HG02870 (cell line): ENCODE results near the gene TSC22D3.

Experiments
- ATAC-seq: cut with Tn5 transposase; IDR thresholded peaks from one replicate; pipeline ENCODE4 v1.9.1; 2021; ENCODE audit warnings: mild to moderate bottlenecking, moderate library complexity; ENCODE audit not compliant: unreplicated experiment

The TSC22D3 gene

DNA sequence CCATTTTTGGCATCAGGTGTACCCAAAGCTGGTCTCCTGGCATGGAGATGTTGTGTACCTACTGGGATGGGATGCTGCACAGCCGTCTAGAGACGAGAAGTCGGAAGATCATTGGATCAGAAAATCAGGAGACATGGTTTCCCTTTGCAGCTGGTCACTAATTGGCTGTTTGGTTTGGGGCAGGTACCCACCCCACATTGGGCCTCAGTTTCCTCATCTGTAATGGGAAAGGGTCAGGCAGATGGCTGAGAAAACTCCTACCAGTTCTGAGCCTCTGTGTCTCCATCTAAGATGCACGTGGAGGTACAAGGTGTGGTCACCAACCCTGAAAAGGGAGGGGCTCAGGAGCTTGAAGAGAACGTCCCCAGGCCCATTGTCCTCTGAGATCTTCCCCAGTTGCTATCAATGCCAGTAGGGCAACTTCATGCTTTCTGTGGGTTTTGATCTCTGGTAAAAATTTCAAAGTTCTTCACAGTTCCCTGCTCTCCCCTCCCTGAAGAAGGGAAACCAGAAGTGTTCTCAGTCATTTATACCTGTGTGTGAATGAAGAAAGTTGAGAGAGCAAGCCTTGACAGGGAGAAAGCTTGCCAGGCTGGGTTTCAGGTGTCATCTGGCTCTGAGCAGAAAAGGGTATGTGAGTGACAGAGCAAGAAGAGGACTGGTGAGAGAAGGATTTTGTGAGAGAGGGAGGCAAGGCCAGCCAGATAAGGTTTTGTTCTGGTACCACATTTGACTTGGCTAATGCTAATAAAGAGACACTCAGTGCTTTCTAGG lies 15.1 kb downstream of the TSC22D3 start:
- ATAC-seq, result no peak

DNA sequence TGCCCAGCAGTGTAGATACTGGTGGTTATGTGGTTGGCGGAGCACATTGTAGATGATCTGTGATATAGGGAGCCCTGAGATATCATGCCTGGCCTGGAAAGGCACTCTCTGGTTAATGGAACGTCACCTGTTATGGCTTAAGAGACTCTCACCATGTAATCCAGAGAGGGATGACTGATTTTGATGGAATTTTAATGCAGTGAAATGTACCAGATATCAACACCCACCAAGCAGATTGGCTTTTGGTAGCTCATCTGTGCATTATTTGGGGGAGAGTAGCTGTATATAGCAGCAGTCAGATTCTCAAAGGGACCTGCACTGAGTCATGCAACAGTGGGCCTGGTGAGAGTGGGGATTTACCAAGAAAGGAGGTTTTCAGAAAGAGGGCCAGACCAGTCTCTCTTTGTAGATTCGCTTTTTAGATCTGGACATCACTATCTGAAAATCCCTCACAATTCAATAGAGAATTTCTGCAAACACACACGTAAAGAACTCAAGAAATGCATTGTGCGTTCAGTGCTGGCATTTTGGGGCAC lies 17.3 kb downstream of the TSC22D3 start:
- no peak for ATAC-seq

DNA sequence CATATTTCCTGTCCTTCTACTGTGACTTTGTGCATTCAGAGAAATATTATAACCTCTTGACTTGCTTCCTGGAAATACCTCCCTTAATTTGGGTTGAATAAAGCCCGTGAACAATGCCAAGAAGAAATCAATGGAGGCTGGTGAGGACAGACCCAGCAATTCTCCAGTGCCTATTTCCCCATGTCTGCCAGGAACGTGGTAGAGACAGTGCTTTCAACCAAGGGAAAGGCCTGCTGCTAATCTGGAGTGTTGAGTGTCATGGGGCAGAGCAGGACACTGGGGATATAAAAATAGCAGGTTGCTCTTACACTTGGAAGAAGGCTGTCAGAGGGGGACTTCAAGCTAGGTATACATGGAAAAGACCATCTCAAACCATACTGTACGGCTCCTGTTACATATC lies 19.9 kb downstream of the TSC22D3 start:
- ATAC-seq, result no peak

DNA sequence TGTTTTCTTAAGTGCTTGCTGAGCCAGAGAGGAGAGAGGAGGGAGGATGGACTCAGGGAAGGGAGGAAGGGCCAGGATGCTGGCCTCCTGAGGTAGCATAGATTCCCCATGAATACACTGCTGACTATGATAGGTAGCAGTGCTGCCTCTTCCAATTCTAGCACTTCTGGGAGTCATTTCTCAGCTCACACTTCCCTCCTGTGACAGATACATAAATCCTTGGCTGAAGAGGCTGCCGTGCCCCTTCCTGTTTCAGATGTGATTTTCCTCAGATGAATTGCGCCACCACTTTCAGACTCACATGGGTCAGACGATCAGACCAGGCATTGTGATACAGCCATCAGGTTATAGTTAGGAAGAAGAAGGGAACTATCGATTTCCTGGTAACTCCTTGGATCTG lies 22.4 kb downstream of the TSC22D3 start:
- no peak for ATAC-seq

DNA sequence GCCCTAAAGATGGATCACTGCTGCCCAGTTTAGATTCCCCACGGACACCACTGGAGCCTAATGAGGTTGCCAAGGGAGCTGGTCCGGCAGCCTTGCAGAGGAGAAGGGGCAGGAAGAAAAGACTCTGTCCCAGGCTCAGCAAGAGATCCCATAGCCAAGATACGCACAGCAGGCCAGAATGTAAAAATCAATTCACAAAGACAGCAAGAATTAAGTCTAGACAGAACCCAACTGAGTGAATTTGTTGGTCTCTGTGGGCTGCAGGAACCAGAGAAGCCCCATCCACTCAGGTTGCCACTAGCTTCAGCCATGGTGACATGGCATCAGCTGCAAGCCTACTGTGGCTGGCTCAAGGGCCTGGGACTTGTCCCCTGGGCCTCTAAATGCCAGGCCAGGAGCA lies 22.9 kb downstream of the TSC22D3 start:
- ATAC-seq, result no peak

DNA sequence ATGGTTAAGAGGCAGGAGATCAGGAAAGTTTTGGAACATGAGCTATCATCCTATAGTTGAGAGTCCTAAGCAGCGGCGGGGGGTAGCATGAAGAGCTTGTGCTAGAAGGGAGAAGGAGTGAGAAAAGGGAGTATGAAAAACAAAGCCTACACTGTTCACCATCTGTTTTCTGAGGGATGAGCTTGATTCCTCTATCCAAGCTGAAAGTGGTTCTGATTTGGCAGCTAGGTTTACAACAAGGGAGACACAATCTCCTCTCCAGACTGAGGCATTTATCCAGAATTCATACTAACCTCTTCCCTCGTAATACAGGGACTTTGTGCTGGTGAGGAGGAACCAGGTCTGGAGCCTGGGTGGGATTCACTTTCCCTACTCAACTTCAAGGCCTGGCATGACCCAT lies 23.5 kb downstream of the TSC22D3 start:
- no peak for ATAC-seq

DNA sequence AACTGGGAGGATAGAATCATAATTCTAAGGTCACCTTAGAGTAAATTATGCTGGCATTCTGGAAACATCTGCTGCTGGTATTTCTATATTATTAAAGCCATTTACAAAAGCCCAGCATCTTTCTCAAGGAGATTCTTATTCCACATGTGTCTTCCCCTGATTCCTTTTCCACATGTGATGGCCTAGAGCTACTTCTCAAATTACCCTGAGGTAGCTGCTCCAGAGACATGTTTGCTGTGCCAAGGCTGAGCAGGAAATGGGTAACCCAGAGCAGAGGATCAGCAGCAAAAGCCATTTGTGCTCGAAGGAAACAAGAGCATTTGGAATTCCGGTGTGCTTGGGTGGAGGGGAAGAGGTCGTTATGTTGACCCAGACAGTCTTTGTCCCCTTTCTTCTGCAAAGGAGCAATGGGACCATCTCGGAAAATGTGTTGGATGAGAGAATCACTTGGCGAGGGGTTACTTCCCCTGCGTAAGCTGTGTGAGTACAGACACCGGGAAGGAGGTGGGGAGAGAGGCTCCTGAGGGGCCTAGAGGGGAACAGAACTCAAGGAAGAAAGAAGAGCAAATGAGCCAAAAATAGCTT lies 24.6 kb downstream of the TSC22D3 start:
- no peak for ATAC-seq

DNA sequence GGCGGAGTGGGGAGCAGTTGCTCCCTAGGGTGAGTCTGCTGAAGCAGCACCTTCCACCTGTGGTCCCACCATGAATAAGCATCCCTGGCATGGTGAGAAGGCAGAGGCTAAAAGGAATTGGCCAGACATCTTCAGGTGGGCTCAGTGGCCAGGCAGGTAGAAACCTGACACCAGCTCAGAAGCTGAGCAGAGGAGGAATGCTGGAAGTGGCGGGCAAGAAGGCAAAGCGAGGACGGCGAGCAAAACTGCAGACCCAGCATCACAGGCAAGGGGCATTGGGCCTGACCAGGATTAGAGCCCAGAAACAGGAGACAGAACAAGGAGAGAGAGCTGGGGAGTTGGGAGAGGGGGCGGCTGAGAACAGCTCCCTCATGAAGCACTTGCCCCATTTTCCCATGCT lies 25.3 kb downstream of the TSC22D3 start:
- no peak for ATAC-seq

DNA sequence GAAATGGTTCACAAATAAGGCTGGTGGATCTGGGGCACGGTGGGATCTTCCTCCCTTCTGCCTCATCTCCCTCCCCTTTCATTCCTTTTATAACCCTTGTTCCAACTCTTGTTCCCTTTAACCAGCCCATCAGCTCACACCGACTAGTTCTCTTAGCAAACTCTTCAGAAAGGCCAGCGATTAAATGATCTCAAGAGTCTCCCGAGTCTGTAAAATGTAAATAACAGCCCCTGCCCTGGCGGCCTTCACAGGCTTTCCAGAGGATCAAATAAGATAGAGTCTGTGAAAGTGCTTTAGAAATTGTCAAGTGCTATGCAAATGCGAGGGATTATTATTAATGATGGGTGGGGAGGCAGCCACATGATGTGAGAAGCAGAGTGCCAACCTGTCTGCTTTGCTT lies 27.1 kb downstream of the TSC22D3 start:
- no peak for ATAC-seq

DNA sequence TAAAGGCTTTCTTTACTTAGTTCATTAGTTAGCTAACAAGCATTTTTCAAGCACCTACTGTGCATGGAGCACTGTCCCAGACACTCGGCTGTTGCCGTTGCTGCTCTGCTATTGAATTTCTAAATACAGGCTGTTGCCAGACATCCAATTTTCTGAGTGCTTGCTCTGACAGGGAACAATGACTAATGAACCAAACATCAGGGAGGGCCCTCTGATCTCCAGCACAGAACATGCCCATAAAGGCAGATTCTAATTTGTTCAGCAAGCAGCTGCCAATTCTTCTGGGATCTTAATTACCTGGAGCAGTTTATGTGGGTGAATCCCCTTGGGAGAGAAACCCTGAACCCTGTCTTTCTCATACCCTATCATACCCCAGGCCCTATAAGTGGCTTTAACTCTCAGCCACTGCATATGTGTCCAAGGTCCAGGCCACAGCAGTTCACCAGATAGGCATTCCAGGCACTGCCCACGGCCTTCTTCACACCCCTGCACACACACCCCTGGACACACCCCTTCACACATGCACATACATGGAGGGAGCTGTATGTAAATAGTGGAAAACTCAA lies 27.9 kb downstream of the TSC22D3 start:
- no peak for ATAC-seq

DNA sequence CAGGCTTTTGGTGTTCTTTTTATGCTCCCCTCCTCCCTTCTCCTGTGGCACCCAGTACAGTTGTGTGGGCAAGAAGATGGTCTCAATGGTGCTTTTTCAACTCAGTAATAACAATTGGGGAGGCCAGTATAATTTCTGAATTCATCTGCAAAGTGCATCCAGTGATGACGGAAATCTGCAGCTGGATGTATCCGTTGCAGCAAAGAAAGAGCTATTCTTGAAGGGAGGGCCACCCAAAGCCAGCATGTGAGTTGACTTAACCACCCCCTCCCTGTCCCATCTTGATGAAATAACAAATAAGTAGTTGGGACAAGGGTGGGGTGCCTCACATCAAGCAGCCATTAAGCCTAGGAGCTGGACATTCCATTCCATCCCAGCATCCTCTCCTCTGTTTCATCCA lies 30.7 kb downstream of the TSC22D3 start:
- ATAC-seq, result no peak

DNA sequence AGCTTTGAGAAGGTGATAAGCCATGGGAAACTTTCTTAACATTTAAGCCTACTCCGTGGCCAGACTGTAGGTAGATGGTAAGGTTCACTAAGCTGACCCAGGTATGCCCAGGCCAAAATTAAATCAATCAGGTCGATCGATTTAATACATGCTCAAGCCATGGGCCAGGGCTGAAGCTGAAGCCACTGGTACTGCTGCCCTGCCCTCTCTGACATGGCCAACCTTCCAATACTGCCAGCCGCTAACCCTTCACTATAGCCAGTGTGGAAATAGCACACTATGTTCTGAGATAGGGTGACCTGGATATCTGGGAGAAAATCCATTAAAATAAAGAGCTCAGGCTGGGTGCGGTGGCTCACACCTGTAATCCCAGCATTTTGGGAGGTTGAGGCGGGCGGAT lies 31.6 kb downstream of the TSC22D3 start:
- ATAC-seq, result no peak

DNA sequence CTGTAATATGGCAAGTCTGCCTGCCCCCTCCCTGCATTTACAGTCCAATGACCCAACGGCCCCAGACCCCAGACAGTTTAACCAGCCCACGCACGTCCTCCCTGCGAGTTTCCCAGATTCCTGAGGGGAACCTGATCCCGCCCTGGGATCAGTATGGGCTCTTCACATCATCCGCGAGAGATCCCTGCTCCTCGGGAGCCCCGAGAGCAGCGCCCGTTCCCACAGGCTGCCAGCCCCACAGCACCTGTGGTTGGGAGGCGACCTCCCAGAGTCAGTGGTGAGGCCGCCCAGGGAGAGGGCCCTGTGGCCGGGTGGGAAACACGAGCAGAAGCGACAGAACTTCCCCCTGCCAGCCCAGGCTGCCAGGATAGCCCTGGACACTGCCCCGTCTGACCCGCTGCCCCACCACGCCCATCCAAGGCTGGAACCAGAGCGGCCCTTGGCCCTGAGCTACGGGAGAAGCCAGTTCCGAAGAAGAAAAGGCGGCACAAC lies 32.8 kb downstream of the TSC22D3 start:
- no peak for ATAC-seq

DNA sequence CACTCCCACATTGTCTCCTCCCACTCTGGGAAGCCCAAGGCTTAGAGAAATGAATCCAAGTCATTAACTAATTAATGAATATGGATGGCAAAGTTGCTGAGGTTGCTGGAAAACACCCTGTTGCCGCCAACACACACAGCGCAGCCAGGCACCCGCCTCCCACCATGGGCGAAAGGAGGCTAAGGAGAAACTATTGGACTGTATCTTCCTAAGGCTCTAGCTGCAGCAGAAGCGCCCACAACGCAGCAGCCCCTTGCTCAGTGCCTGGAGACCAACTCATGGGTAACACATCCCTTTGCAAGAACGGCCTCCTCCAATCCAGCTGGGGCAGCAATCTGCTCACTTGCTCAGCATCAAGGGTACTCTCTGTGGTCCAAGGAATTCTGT lies 34.2 kb downstream of the TSC22D3 start:
- ATAC-seq, result no peak

DNA sequence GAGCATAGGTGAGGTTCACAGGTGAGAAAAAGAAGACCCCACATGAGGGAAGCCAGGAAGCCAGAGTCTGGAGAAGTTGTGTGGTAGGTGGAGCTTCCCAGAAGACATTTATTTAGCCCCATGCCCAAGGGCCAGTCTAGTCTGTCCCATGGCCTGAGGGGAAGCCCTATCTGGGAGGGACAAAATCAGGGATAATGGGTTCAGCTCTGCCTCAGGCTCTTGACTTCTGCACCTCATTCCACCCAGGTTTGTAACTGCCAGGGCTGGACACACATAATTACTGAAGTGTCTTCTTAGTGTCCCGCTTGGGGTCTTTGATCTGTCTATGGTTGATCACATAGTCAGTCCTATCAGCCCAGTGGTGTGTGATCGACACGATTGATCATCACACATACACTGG lies 36.0 kb downstream of the TSC22D3 start:
- no peak for ATAC-seq

DNA sequence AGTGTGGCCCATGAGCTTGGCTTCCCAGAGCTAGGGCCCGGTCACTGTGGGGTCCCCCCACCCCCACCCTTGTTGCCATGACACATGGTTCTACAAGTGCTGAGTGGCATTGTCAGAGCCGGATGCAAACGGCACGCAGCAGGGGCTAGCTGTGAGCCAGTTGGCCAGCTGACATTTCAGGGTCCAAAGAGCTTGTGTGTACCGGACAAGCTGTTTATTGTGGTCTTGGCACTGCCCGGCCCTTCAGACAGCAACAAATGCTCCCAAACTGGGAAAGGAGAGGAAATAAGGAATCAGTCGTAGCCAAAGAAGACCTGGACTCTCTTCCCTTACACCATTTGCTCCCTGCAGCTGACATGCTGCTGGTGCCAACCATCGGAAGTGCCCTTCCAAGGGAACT lies 36.8 kb downstream of the TSC22D3 start:
- no peak for ATAC-seq

DNA sequence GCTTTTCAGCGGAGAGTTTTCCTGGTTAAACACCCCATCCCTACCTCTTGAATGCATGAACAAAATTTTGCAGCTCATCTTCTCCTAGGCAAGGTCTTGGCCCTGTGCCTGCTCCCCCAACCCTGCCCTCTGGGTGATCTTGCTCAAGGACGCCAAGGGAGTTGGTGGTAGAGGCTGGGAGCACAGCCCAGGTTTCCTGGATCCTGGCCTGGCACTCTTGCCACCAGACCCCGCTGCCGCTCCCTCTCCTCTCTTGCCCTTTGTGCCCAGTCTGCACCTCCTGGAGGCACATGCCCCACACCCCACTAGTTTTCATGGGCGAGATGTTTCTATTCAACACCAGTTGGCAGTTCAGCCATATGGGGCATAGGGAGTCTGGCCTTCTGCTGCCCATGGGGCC lies 37.3 kb downstream of the TSC22D3 start:
- no peak for ATAC-seq

DNA sequence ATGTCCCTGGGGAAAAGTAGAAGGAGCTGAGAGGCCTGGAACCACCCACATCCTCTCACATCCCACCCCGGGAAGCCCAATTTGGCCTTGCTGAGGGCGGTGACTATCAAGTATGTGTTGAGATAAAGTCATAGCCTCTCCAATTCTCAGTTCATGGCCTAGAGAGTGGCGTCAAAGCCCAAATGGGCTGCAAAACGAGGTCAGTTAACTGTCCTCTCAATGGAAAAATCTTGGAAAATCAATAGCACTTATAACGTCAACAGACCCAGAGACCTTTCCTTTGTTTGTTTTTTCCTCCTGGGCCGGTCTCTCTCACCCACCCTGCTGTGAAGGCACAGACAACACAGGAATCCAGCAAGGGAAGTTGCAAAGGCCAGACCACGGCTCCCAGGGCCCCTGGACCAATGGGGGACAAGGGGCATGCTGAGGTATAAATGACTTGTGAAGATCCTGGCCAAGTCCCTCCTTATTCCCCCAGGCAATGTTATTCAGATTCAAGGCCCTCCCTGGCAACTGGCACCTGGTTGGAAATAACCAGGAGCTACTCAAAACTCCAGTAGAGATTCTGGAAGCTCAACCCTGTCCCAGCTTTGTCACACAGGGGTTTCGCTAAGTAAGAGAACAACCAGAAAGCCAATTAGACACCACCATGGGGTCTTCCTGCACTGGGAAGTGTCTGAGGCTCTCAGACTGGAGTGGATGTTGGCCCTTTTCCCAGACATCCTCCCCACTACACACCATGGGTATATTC lies 38.6 kb downstream of the TSC22D3 start:
- ATAC-seq, result no peak

DNA sequence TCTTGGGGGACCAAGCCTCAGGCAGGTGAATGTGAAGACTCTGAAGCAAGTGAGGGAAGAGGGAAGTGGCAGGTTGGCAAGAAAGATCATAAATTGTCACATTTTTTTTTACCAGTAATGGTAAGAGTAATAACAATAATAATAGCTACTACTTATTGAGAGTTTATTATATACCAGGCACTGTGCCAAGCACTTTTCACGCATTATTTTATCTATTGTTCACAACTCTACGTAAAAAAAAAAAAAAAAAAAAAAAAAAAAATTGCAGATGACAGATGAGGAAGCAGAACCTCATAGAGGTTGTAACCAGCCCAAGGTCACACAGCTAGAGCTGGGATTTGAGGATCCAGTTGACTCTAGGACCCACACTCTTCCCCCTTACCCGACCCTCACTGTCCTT lies 40.9 kb downstream of the TSC22D3 start:
- no peak for ATAC-seq

DNA sequence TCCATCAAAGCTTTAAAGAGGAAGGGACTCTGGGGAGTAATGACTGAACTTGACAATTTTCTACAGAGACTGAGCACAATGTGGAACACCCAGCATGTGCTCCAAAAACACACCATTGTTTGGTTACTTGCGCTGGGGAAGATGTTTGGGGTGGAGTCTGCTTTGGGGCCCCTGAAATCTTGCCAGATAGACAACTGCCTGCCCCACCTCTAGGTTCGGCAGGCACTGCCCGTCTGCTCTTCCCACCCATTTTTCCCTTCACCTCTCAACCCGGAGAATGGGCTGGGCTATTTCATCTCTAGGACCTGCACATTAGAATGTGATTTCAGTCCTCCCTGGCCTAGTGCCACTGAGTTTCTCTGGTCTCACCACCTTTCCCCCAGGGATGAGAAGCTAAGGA lies 41.9 kb downstream of the TSC22D3 start:
- ATAC-seq, result no peak

DNA sequence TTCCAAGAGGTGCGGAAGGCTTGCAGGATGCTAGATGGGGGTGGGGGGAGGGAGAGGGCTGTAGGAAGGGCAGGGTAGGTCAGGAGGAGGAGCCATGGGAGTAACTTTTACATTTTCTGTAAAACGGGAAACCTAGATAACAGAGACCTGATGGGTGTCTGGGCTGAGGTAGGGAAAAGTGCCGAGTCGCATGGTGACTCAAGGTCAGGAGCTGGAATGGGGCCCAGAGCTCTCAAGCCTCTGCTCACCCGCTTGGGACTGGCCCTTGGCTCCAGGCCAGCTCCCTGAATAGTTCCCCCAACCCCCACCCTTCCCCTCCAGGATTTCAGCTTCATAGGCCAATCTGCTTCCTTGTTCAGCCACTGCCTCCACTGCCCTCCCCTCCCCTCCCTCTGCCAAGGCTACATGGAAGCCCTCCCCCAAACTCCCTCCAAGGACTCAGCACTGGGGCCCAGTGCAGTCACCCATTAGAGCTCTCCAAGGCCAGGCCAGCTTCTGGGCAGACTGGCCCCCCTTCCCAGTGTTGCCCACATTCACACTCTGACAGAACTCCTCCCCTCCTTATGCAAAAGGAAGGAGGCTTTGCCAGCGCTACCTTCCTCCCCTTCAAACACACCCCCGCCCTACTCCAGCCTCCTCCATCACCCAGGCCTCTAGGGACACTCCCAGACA lies 43.6 kb downstream of the TSC22D3 start:
- ATAC-seq, result no peak
